H1 (cell line): Measurements from ENCODE around the gene L3MBTL4.

Experiments
- CTCF ChIP-seq, 3 experiments: IDR thresholded peaks; 1 replicate in 2 of 3; 2 replicates in 1 of 3; pipeline versions ENCODE4 v1.5.1 to v1.6.1; 2011; ENCODE audit warnings: low read length in 3 of 3, mild to moderate bottlenecking in 3 of 3, inconsistent platforms in 2 of 3, low read depth in 1 of 3, moderate library complexity in 1 of 3; ENCODE audit not compliant: insufficient read depth in 1 of 3; ENCODE audit errors: control extremely low read depth in 1 of 3
- HDAC6 ChIP-seq: IDR thresholded peaks from one replicate; pipeline ENCODE4 v1.7.1; 2012; ENCODE audit warnings: low read depth, mild to moderate bottlenecking, inconsistent platforms, low read length, moderate library complexity
- JUND ChIP-seq: IDR thresholded peaks from 2 replicates; pipeline ENCODE4 v1.6.1; 2011; ENCODE audit warnings: mild to moderate bottlenecking, improper control_type of control experiment, low read length
- RXRA ChIP-seq: IDR thresholded peaks from 2 replicates; pipeline ENCODE4 v1.6.1; 2011; ENCODE audit warnings: low read depth, mild to moderate bottlenecking, low read length, moderate library complexity; ENCODE audit not compliant: insufficient read depth
- SUZ12 ChIP-seq: fragments of 200-600 bp; sonication (generic); IDR thresholded peaks from 2 replicates; pipeline ENCODE4 v1.6.1; 2012; ENCODE audit warnings: mild to moderate bottlenecking, inconsistent platforms, low read length, moderate library complexity, mixed read lengths
- TF ChIP-seq, protein P1 (sequence below): IDR thresholded peaks from 2 replicates; pipeline ENCODE4 v1.6.1; 2012; ENCODE audit warnings: low read length, inconsistent platforms

DNA sequence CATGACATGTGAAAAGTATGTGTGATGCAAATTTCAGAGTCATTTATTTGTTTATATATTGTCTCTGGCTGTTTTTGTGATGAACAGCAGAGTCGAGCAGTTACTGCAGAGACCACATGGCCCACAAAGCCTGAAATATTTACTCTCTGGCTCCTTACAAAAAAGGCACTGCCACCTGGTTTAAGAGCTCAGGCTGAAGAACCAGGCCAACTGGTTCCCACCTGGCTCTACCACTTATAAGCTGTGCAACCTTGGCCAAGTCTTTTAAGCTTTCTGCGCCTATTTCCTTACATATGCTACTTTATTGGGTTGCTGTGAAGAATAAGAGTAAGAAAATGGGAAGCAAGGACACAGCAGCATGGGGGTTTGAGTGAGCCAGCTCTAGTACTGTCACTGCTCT is 207.6 kb downstream of the L3MBTL4 start:
- TF ChIP-seq CTCF (IDR thresholded peaks at IDR 0.05; ENCODE audit: control extremely low read depth in 1 of 3, insufficient read depth in 1 of 3, low read depth in 1 of 3, low read length in 3 of 3): no peak
- no peak for TF ChIP-seq JUND
- TF ChIP-seq, protein P1, sequence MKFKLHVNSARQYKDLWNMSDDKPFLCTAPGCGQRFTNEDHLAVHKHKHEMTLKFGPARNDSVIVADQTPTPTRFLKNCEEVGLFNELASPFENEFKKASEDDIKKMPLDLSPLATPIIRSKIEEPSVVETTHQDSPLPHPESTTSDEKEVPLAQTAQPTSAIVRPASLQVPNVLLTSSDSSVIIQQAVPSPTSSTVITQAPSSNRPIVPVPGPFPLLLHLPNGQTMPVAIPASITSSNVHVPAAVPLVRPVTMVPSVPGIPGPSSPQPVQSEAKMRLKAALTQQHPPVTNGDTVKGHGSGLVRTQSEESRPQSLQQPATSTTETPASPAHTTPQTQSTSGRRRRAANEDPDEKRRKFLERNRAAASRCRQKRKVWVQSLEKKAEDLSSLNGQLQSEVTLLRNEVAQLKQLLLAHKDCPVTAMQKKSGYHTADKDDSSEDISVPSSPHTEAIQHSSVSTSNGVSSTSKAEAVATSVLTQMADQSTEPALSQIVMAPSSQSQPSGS: no peak
- no peak for TF ChIP-seq SUZ12
- TF ChIP-seq RXRA: no peak
- TF ChIP-seq HDAC6: no peak
